ENCODE results near the gene ERC1. TPM values are rescaled to one million over a fixed set of nuclear protein-coding genes. Genes with fewer than 3 reads are reported as not detected.

Gene ERC1
- total RNA-seq, 1 donor from 2014 or later = 16.6 TPM

DNA sequence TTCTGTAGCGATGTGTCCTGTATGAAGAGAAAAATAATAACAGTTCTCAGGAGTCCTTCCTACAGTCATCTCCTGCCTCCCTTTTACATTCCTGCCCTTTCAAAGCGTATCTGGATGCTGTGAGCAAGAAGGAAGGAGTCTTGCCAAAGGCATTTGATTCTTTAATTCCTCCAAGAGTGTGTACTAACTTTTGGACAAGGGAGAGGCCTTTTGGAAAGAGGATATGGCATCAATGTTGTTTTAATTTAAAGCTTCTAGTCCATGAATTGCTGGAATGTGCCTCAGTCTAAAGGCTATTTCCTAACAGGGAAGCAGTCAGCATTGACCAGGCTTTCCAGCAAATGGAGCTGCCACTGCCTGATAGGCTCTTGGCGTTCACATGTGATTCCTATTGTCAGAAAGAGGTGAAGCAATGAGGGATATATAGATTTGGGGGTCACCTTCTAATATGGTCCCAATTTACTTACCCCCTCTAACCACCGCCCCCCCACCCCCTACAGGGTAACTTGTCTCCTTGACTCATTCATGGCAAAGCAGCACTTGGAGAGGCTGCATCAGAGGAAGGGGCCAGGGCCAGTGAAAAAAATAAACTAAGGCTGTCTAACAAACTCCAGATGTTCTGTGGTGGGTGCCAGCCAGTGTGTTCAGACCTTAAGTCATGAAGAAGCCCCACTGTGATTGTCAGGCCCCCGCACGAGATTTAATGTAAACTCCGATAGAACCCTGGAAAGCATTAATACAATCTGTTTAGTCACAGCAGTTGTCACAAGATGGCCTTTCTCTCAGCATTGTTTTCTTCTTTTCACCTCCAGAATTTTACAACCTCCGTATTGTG, 383.1 kb downstream of the ERC1 start:
- no peak for DNase-seq (ENCODE audit: low read depth)
- TF ChIP-seq, protein P1, sequence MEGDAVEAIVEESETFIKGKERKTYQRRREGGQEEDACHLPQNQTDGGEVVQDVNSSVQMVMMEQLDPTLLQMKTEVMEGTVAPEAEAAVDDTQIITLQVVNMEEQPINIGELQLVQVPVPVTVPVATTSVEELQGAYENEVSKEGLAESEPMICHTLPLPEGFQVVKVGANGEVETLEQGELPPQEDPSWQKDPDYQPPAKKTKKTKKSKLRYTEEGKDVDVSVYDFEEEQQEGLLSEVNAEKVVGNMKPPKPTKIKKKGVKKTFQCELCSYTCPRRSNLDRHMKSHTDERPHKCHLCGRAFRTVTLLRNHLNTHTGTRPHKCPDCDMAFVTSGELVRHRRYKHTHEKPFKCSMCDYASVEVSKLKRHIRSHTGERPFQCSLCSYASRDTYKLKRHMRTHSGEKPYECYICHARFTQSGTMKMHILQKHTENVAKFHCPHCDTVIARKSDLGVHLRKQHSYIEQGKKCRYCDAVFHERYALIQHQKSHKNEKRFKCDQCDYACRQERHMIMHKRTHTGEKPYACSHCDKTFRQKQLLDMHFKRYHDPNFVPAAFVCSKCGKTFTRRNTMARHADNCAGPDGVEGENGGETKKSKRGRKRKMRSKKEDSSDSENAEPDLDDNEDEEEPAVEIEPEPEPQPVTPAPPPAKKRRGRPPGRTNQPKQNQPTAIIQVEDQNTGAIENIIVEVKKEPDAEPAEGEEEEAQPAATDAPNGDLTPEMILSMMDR (IDR thresholded peaks at IDR 0.05; ENCODE audit: insufficient read depth, low read length, severe bottlenecking) = no peak
- H3K4me3 ChIP-seq (ENCODE audit: low read depth, low read length) = no peak overlapping the region
- no peaks in the 10 kb centered on the region for H3K27me3 ChIP-seq (ENCODE audit: control insufficient read depth, insufficient read depth, low read length)
- peaks cover 1% of the 10 kb centered on the region for H3K36me3 ChIP-seq (ENCODE audit: control insufficient read depth, insufficient read depth, low read length)
- no peak for FAIRE-seq

DNA sequence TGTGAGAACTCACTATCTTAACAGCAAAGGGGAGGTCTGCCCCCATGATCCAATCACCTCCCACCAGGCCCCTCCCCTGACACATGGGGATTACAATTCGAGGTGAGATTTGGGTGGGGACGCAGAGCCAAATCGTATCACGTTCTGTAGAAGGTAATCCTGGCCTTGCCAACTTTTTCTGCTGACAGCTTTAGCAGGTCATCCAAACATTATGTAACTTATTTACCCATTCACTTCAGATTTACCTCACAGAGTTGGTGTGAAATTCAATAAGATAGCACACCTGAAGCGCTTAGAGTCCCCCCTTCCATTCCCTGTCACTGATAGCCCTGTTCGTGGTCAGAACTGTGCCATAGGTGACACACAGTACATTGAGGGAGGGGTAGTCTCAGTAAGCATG, 384.3 kb downstream of the ERC1 start:
- H3K36me3 ChIP-seq (ENCODE audit: control insufficient read depth, insufficient read depth, low read length) = peaks cover 1% of the 10 kb centered on the region
- no peak for DNase-seq (ENCODE audit: low read depth)
- no peak overlapping the region for H3K4me3 ChIP-seq (ENCODE audit: low read depth, low read length)
- no peaks in the 10 kb centered on the region for H3K27me3 ChIP-seq (ENCODE audit: control insufficient read depth, insufficient read depth, low read length)
- TF ChIP-seq, protein P1 (IDR thresholded peaks at IDR 0.05; ENCODE audit: insufficient read depth, low read length, severe bottlenecking) = no peak
- no peak for FAIRE-seq

DNA sequence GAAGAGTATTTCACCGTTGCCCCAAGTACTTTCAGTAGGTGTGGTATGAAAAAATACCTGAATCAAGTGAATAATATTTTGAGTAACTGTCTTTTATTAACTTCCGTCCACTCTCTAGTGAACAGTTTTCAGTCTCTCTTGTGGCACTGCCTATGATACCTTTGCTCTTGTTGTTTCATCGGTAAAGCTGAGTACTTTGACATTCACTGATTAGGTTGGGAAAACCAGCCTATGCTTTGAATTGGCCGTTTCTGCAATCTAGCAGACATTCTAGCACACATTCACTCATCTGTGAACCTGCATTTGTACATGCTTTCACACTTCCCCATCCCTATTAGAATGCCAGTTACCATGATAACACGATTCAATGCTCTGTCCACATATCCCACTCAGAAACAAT, 386.1 kb downstream of the ERC1 start:
- Histone ChIP-seq H3K4me3 (ENCODE audit: low read depth, low read length) (no peak overlapping the region), H3K36me3 (ENCODE audit: control insufficient read depth, insufficient read depth, low read length) (peaks cover 1% of the 10 kb centered on the region), H3K27me3 (ENCODE audit: control insufficient read depth, insufficient read depth, low read length) (no peaks in the 10 kb centered on the region)
- DNase-seq (ENCODE audit: low read depth) (no peak), FAIRE-seq (no peak)
- TF ChIP-seq, protein P1 (IDR thresholded peaks at IDR 0.05; ENCODE audit: insufficient read depth, low read length, severe bottlenecking) = no peak

DNA sequence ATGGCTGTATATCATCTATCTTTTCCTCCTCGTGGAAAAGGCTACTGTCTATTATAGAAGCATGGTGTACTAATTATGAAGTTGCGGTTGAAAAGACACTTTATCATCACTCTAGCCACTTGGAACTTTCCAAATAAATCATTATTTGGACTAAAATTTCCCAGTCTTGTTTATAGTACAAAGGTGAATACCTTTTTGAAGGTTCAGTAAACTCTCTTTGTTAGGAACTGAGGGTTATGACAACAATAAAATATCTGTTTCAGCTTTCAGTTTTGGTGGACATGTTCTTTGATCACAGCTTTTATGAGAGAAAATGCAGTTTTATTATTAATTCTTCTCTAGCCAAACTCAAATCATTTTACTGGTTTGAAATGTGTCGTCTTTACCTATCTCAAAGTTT, 386.7 kb downstream of the ERC1 start:
- Histone ChIP-seq H3K27me3 (ENCODE audit: control insufficient read depth, insufficient read depth, low read length) (no peaks in the 10 kb centered on the region), H3K4me3 (ENCODE audit: low read depth, low read length) (no peak overlapping the region), H3K36me3 (ENCODE audit: control insufficient read depth, insufficient read depth, low read length) (no peaks in the 10 kb centered on the region)
- FAIRE-seq (no peak), DNase-seq (ENCODE audit: low read depth) (no peak)
- TF ChIP-seq, protein P1 (IDR thresholded peaks at IDR 0.05; ENCODE audit: insufficient read depth, low read length, severe bottlenecking) = no peak

DNA sequence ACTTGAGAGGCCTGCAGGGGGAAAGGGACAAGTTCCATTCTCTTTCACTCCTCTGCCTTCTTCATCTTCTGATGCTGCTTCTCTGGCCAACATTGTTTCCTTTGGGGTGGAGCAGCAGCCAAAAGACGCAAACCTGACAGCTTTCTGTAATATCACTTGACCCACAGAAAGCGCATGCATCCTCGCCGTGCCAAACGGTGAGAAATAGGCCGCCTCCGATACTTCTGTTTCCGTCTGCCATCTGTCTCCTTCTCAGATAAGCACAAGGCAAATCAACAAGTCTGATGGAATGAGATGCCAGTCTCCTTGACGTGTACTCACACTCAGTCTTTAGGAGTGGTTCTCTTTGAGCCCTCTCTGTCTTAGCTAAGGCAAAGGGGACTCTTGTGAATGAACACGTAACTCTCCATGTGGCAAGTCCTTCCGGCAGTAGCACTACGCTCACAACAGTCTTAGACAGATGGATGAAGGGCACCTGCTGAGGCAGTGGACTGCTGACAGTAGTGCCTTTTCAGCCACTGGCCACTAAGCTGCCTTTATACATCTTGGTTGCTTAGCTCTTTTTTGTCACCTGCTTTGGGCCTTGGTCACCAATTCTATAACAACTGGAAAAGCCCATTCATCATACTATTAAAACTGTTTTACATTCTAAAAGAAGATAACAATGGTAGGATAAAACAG, 389.3 kb downstream of the ERC1 start:
- no peaks in the 10 kb centered on the region for H3K27me3 ChIP-seq (ENCODE audit: control insufficient read depth, insufficient read depth, low read length)
- H3K36me3 ChIP-seq (ENCODE audit: control insufficient read depth, insufficient read depth, low read length) = no peaks in the 10 kb centered on the region
- DNase-seq (ENCODE audit: low read depth) (no peak), FAIRE-seq (no peak)
- H3K4me3 ChIP-seq (ENCODE audit: low read depth, low read length) = no peak overlapping the region
- TF ChIP-seq, protein P1 (IDR thresholded peaks at IDR 0.05; ENCODE audit: insufficient read depth, low read length, severe bottlenecking) = no peak

Data from bronchial epithelial cell (primary cell).